Prostate gland (tissue), 2 donors: ENCODE results near the gene HOXD13. TPM values are rescaled to one million over a fixed set of nuclear protein-coding genes. Genes with fewer than 3 reads are reported as not detected.

Experiments
- DNase-seq: peaks from one replicate; pipeline ENCODE4 v3.0.0-alpha.2; 2019; ENCODE audit warnings: low spot score
- H3K27ac ChIP-seq, 2 donors: fragments of 200-600 bp; sonication (generic); 2 replicates each; pipeline ENCODE4 v1.5.1; 2017 to 2019
- H3K27me3 ChIP-seq: fragments of 200-600 bp; sonication (generic); replicated peaks from 2 replicates; pipeline ENCODE4 v1.5.1; 2019; ENCODE audit not compliant: insufficient read depth
- H3K36me3 ChIP-seq, 2 donors: fragments of 200-600 bp; sonication (generic); 1 replicate in 1 of 2; 2 replicates in 1 of 2; pipeline versions ENCODE4 v1.5.1 to v1.8.1; 2017 to 2019
- H3K4me1 ChIP-seq: fragments of 200-600 bp; sonication (generic); replicated peaks from 2 replicates; pipeline ENCODE4 v1.5.1; 2019
- H3K4me3 ChIP-seq, 2 donors: fragments of 200-600 bp; sonication (generic); 2 replicates each; pipeline ENCODE4 v1.5.1; 2017 to 2019
- H3K9me3 ChIP-seq: fragments of 200-600 bp; sonication (generic); 2 replicates; pipeline ENCODE4 v1.5.1; 2017
- POLR2A ChIP-seq: fragments of 450-650 bp; IDR thresholded peaks from one replicate; pipeline ENCODE4 v1.6.1; 2016; ENCODE audit warnings: antibody characterized with exemption, mild to moderate bottlenecking
- POLR2AphosphoS5 ChIP-seq: sonication (generic); formaldehyde crosslinking; IDR thresholded peaks from one replicate; pipeline ENCODE4 v1.6.1; 2017; ENCODE audit warnings: antibody characterized with exemption
- WGBS: methylation state at CpG from one replicate; pipeline ENCODE4 v1.1.5; 2018; 5-methylcytosine and 5-hydroxymethylcytosine counted together
- intact Hi-C: fragments of 100-400 bp; cut with DNase I; formaldehyde crosslinking; loops from one replicate; pipeline ENCODE4 v1.14.2; 2022
- total RNA-seq, 2 donors: library from RNA; depleted of rRNA; stranded (reverse); fragments of >200 nt; gene quantifications; one replicate each; pipeline ENCODE4 v1.1.0, GENCODE V29; 2016
- TF ChIP-seq, protein P1 (sequence below), 4 experiments: fragments of 200-600 bp in 2 of 4; fragments of 450-650 bp in 2 of 4; sonication (generic) in 2 of 4; IDR thresholded peaks; 1 replicate in 3 of 4; 2 replicates in 1 of 4; pipeline ENCODE4 v1.5.1; 2016 to 2019; ENCODE audit warnings: antibody characterized with exemption in 4 of 4, mild to moderate bottlenecking in 2 of 4, moderate library complexity in 2 of 4

The HOXD13 gene
- total RNA-seq, 2 donors from 2014 or later: 10.6 to 11.8 TPM

DNA sequence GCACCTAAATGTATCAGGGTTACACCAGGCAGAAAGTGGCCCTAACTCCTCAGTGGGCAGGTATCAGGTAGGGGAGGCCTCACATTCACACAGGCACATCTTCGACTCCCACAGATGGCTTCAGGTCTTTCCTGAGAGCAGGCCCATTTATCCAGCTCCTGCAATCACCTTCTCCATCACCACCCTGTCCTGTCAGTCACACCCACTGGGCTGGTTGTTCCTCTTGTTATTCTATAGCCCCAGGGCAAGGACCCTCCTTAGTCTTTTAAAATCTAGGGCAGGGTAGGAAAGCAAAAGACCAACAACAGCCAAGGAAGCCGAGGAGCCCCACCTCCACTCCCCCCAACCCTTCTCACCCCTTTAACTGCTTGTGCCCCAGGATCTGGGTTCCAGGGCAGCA is 49.8 kb downstream of the HOXD13 start:
- 96% methylated on average over 2 of the region's 2 CpGs for WGBS
- H3K9me3 ChIP-seq: no peaks in the 10 kb centered on the region
- DNase-seq: no peak
- H3K36me3 ChIP-seq: no peaks in the 10 kb centered on the region
- no peaks in the 10 kb centered on the region for H3K4me1 ChIP-seq
- no peak overlapping the region for H3K27ac ChIP-seq
- no peaks in the 10 kb centered on the region for H3K27me3 ChIP-seq
- TF ChIP-seq, protein P1, sequence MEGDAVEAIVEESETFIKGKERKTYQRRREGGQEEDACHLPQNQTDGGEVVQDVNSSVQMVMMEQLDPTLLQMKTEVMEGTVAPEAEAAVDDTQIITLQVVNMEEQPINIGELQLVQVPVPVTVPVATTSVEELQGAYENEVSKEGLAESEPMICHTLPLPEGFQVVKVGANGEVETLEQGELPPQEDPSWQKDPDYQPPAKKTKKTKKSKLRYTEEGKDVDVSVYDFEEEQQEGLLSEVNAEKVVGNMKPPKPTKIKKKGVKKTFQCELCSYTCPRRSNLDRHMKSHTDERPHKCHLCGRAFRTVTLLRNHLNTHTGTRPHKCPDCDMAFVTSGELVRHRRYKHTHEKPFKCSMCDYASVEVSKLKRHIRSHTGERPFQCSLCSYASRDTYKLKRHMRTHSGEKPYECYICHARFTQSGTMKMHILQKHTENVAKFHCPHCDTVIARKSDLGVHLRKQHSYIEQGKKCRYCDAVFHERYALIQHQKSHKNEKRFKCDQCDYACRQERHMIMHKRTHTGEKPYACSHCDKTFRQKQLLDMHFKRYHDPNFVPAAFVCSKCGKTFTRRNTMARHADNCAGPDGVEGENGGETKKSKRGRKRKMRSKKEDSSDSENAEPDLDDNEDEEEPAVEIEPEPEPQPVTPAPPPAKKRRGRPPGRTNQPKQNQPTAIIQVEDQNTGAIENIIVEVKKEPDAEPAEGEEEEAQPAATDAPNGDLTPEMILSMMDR (IDR thresholded peaks at IDR 0.05): no peak
- no peak for TF ChIP-seq POLR2AphosphoS5
- TF ChIP-seq POLR2A: no peak
- no peak overlapping the region for H3K4me3 ChIP-seq
- intact Hi-C loops: loop anchor here (5.0 kb wide), 1 partner anchor 495 kb away; no protein-coding TSS in a partner anchor

Other genes starting within 250 kb of the HOXD13 start
- 10 to 100 TPM; 19.7 to 21.9 TPM for gene LNPK, start 90.5 kb upstream of the HOXD13 start, total RNA-seq
- 1 to 10 TPM; 1.2 to 1.6 TPM for gene EVX2, start 8.8 kb upstream of the HOXD13 start, total RNA-seq
- under 1 TPM in 1 of 2 donors, not detected in 1; 0.36 TPM for gene HOXD12, start 7.1 kb downstream of the HOXD13 start, total RNA-seq
- 10 to 100 TPM in 1 of 2 donors, 1 to 10 TPM in 1; 8.0 to 14.9 TPM for gene HOXD11, start 14.6 kb downstream of the HOXD13 start, total RNA-seq
- 10 to 100 TPM; 10.4 to 32.5 TPM for gene HOXD10, start 24.1 kb downstream of the HOXD13 start, total RNA-seq
- 10 to 100 TPM in 1 of 2 donors, 1 to 10 TPM in 1; 5.9 to 29.1 TPM for gene HOXD9, start 30.0 kb downstream of the HOXD13 start, total RNA-seq
- 10 to 100 TPM; 10.4 to 30.8 TPM for gene HOXD8, start 37.0 kb downstream of the HOXD13 start, total RNA-seq
- gene HOXD4, start 58.8 kb downstream of the HOXD13 start, total RNA-seq: 1 to 10 TPM; 1.2 to 6.7 TPM
- gene HOXD3, start 64.6 kb downstream of the HOXD13 start, total RNA-seq: 1 to 10 TPM; 2.2 to 5.3 TPM
- gene HOXD1, start 95.9 kb downstream of the HOXD13 start, total RNA-seq: 1 to 10 TPM; 2.3 to 6.1 TPM
- 10 to 100 TPM; 33.3 to 47.6 TPM for gene MTX2, start 176.7 kb downstream of the HOXD13 start, total RNA-seq